Measurements from ENCODE around the gene MXRA5. TPM values are rescaled to one million over a fixed set of nuclear protein-coding genes. Genes with fewer than 3 reads are reported as not detected.

The MXRA5 gene
- total and polyA plus RNA-seq, 2 donors (not counting 3 experiments of a cell fraction or from before 2014, with no cell fraction given), result not detected

DNA sequence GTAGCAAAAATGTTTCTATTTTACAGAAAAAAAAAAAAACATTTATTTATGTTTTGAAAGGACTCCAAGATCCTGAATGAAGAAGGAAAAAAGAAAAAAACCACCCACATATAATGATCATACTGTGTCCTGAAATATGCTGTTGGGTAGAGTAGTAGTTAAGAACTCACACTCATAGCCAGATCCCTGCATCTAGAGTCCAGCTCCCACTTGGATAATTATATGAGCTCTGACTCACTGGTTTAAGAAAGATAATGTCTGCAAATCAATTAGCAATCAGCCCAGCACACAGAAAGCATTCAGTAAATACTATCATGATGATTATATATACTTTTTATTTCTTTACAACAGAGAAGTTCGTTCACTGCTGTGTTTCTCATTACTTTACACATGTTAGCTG lies 46.7 kb upstream of the MXRA5 start:
- dilution Hi-C loops (cut with MboI; ENCODE audit: extremely low pct_ligation_motif_present, low sequenced_read_pairs), result no loop called here

More for the DNA sequence above, 46.7 kb upstream of the MXRA5 start:
- TF ChIP-seq, protein P1, sequence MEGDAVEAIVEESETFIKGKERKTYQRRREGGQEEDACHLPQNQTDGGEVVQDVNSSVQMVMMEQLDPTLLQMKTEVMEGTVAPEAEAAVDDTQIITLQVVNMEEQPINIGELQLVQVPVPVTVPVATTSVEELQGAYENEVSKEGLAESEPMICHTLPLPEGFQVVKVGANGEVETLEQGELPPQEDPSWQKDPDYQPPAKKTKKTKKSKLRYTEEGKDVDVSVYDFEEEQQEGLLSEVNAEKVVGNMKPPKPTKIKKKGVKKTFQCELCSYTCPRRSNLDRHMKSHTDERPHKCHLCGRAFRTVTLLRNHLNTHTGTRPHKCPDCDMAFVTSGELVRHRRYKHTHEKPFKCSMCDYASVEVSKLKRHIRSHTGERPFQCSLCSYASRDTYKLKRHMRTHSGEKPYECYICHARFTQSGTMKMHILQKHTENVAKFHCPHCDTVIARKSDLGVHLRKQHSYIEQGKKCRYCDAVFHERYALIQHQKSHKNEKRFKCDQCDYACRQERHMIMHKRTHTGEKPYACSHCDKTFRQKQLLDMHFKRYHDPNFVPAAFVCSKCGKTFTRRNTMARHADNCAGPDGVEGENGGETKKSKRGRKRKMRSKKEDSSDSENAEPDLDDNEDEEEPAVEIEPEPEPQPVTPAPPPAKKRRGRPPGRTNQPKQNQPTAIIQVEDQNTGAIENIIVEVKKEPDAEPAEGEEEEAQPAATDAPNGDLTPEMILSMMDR (IDR thresholded peaks at IDR 0.05; ENCODE audit: extremely low read depth in 1 of 2, insufficient read depth in 1 of 2, low read depth in 1 of 2, low read length in 2 of 2), result no peak
- TF ChIP-seq GATA2 (IDR thresholded peaks at IDR 0.05; ENCODE audit: insufficient read depth, insufficient read length, low read depth, low read length) (no peak), JUN (IDR thresholded peaks at IDR 0.05; ENCODE audit: borderline replicate concordance, insufficient read depth, insufficient read length, low read depth) (no peak), FOS (IDR thresholded peaks at IDR 0.05; ENCODE audit: borderline replicate concordance, insufficient read depth, low read length) (no peak), MYC (IDR thresholded peaks at IDR 0.05; ENCODE audit: low read depth, low read length) (no peak), EZH2 (IDR thresholded peaks at IDR 0.05; ENCODE audit: borderline replicate concordance, low read depth, low read length, severe bottlenecking) (no peak), POLR2AphosphoS5 (IDR thresholded peaks at IDR 0.05; ENCODE audit: insufficient read depth, low read depth, low read length) (no peak), POLR2A (IDR thresholded peaks at IDR 0.05; ENCODE audit: low read depth, low read length) (no peak)
- TF ChIP-seq, protein P2, sequence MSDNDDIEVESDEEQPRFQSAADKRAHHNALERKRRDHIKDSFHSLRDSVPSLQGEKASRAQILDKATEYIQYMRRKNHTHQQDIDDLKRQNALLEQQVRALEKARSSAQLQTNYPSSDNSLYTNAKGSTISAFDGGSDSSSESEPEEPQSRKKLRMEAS (IDR thresholded peaks at IDR 0.05; ENCODE audit: insufficient read depth, insufficient read length), result no peak
- H3K9me1 ChIP-seq (replicated peaks; ENCODE audit: control insufficient read depth, extremely low read depth, insufficient read depth, low read length), result no peaks in the 10 kb centered on the region
- no peak overlapping the region for H3K4me2 ChIP-seq (ENCODE audit: insufficient read depth, low read length)
- no peaks in the 10 kb centered on the region for H3K36me3 ChIP-seq (ENCODE audit: control insufficient read depth in 2 of 2, extremely low read depth in 1 of 2, insufficient read depth in 2 of 2, low read length in 2 of 2)
- no peak overlapping the region for H3K4me3 ChIP-seq (replicated peaks in 1 of 3; ENCODE audit: insufficient read depth in 1 of 3, low read depth in 1 of 3, low read length in 3 of 3)
- FAIRE-seq (no peak), DNase-seq (ENCODE audit: low read depth, low spot score) (no peak)
- CTCF ChIA-PET, result no interaction called here
- intact Hi-C loops (cut with micrococcal nuclease), result no loop called here
- no peaks in the 10 kb centered on the region for H3K79me2 ChIP-seq (ENCODE audit: control insufficient read depth, insufficient read depth, low read length)
- no peaks in the 10 kb centered on the region for H3K27me3 ChIP-seq (ENCODE audit: control insufficient read depth in 2 of 2, insufficient read depth in 2 of 2, low read length in 2 of 2)
- BruUV-seq (replicated peaks), result no TSS peak
- no peak overlapping the region for H2AFZ ChIP-seq (ENCODE audit: low read depth, low read length)
- H3K27ac ChIP-seq (ENCODE audit: insufficient read depth, low read depth, low read length), result no peak overlapping the region
- H3K9me3 ChIP-seq (replicated peaks; ENCODE audit: control insufficient read depth, insufficient read depth, low read length), result no peaks in the 10 kb centered on the region
- no peaks in the 10 kb centered on the region for H3K4me1 ChIP-seq (ENCODE audit: control insufficient read depth, extremely low read depth, insufficient read depth, low read length)
- POLR2A ChIA-PET, result no interaction called here
- no peak overlapping the region for H3K9ac ChIP-seq (replicated peaks; ENCODE audit: extremely low read depth, insufficient read depth, low read length)
- H4K20me1 ChIP-seq (replicated peaks; ENCODE audit: control insufficient read depth, extremely low read depth, insufficient read depth, low read length), result no peaks in the 10 kb centered on the region
